Bronchial epithelial cell (primary cell): Measurements from ENCODE around the gene C11orf97. TPM values are rescaled to one million over a fixed set of nuclear protein-coding genes. Genes with fewer than 3 reads are reported as not detected.
"Not testable (repeated sequence)": the region's sequence is repeated elsewhere in the genome, so short reads cannot be mapped to it uniquely, and the experiment has no call there.

Experiments
- DNase-seq: peaks from one replicate; pipeline ENCODE4 v3.0.0-alpha.2; 2010; ENCODE audit warnings: low read depth
- FAIRE-seq: peaks from 2 replicates; lab custom pipeline; 2011; peaks lifted over from hg19 to GRCh38; lab: Jason Lieb, UNC
- H3K27me3 ChIP-seq: 2 replicates; pipeline ENCODE4 v1.5.1; 2011; ENCODE audit warnings: low read length; ENCODE audit not compliant: control insufficient read depth, insufficient read depth
- H3K36me3 ChIP-seq: 2 replicates; pipeline ENCODE4 v1.5.1; 2011; ENCODE audit warnings: low read length; ENCODE audit not compliant: control insufficient read depth, insufficient read depth
- H3K4me3 ChIP-seq: 2 replicates; pipeline ENCODE4 v1.5.1; 2011; ENCODE audit warnings: mild to moderate bottlenecking, low read depth, low read length, control low read depth
- CTCF ChIP-seq: IDR thresholded peaks from 2 replicates; pipeline ENCODE4 v1.5.1; 2011; ENCODE audit warnings: mild to moderate bottlenecking, moderate library complexity, low read length, control low read depth, inconsistent platforms; ENCODE audit not compliant: insufficient read depth, severe bottlenecking
- total RNA-seq: library from RNA; depleted of rRNA; stranded (reverse); fragments of >200 nt; gene quantifications from 2 replicates; pipeline ENCODE4 v1.2.1, GENCODE V29; 2014

Gene C11orf97
- total RNA-seq, 1 donor from 2014 or later = not detected

GRCh38 chr11:94568200-94568599, 55.9 kb downstream of the C11orf97 start:
- FAIRE-seq (no peak), DNase-seq (no peak)
- Histone ChIP-seq H3K27me3 (no peaks in the 10 kb centered on the region), H3K4me3 (no peak overlapping the region), H3K36me3 (no peaks in the 10 kb centered on the region)
- TF ChIP-seq CTCF = no peak

- Histone ChIP-seq H3K27me3 (no peaks in the 10 kb centered on the region), H3K36me3 (no peaks in the 10 kb centered on the region), H3K4me3 (no peak overlapping the region)
- TF ChIP-seq CTCF = no peak
- FAIRE-seq (no peak), DNase-seq (no peak)
These were observed 56.5 kb downstream of the C11orf97 start for GRCh38 chr11:94568717-94569116.

GRCh38 chr11:94572975-94573374, 60.7 kb downstream of the C11orf97 start:
- FAIRE-seq, H3K27me3 ChIP-seq, H3K36me3 ChIP-seq, H3K4me3 ChIP-seq, DNase-seq: not testable (repeated sequence)

- FAIRE-seq (no peak), DNase-seq (no peak)
- no peaks in the 10 kb centered on the region for H3K36me3 ChIP-seq
- H3K27me3 ChIP-seq = no peaks in the 10 kb centered on the region
- H3K4me3 ChIP-seq = no peak overlapping the region
- no peak for TF ChIP-seq CTCF
These were observed 62.1 kb downstream of the C11orf97 start for GRCh38 chr11:94574193-94574961.

GRCh38 chr11:94576306-94576705, 64.0 kb downstream of the C11orf97 start:
- no peak for DNase-seq
- no peaks in the 10 kb centered on the region for H3K36me3 ChIP-seq
- H3K27me3 ChIP-seq = no peaks in the 10 kb centered on the region
- no peak for FAIRE-seq
- TF ChIP-seq CTCF = no peak
- no peak overlapping the region for H3K4me3 ChIP-seq

- Histone ChIP-seq H3K36me3 (no peaks in the 10 kb centered on the region), H3K27me3 (peaks cover 3% of the 10 kb centered on the region), H3K4me3 (no peak overlapping the region)
- TF ChIP-seq CTCF = no peak
- FAIRE-seq = no peak
- no peak for DNase-seq
These were observed 65.6 kb downstream of the C11orf97 start for GRCh38 chr11:94577841-94578240.

Other genes starting within 250 kb of the C11orf97 start
- not detected in 2 replicates for gene IZUMO1R, start 207.9 kb upstream of the C11orf97 start, total RNA-seq
- under 0.01 TPM in 2 replicates for gene GPR83, start 111.0 kb upstream of the C11orf97 start, total RNA-seq
- gene MRE11, start 18.6 kb upstream of the C11orf97 start, total RNA-seq = 4.9 and 9.7 TPM in 2 replicates
- gene ANKRD49, start 18.5 kb upstream of the C11orf97 start, total RNA-seq = 17.1 and 20.5 TPM in 2 replicates
- 1.0 and 1.8 TPM in 2 replicates for gene FUT4, start 31.5 kb downstream of the C11orf97 start, total RNA-seq
- gene PIWIL4, start 54.9 kb downstream of the C11orf97 start, total RNA-seq = 0.38 and 0.79 TPM in 2 replicates